Limb (tissue), 2 donors: ENCODE data around the gene SLC26A11.
"Not testable (repeated sequence)": the region's sequence is repeated elsewhere in the genome, so short reads cannot be mapped to it uniquely, and the experiment has no call there.

Source experiments
- DNase-seq, 2 donors: peaks; one replicate each; pipeline ENCODE4 v3.0.0-alpha.2; 2016; ENCODE audit errors: extremely low spot score in 2 of 2

SLC26A11 gene

DNA sequence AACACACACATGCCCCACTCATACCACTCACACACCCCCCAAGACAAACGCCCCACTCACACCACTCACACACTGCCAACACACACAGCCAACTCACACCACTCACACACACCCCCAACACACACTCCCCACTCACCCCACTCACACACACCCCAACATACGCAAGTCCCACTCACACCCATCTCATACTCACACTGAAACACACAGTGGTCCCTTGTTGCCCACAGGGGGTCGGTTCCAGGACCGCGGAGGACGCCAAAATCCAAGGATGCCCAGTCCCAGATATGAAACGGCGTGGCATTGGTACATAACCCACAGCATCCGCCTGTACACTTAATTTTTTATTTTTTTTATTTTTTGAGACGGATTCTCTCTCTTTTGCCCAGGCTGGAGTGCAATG, 61.3 kb downstream of the SLC26A11 start:
- DNase-seq, result no peak

DNA sequence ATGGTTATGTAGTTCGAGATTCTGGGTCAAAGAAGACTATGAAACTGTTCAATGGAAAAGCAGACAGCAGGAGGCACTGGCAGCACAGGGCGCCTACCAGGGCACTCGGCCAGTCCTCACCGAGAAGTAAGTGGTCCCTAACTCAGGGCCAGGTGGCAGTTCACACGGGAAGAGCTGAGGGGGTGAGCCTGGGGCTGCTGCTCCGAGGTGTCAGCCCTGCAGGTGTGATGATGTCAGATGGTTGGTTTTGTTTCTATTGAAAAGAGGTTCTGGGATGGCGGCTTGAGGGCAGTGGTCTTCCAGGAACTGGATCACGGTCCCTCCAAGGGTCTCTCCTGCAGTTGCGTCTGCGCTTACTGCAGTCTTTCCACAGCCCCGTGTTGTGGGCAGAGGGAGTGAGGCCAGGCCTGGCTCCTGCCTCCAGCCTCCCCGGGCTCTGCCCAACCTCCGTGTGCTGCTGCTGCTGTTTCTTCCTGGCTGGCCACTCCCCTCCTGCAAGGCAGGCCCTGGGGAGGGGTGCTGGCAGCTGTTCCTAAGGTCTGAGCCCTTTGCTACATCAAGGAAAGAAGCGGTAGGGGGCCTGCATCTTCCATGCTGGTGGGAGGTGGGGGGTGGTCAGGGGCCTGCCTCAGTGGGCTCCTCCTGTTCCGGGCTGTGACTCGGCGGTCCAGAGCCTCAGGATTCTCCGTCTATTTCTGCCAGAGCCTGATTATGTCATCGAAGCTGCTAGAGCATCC, 63.1 kb downstream of the SLC26A11 start:
- no peak for DNase-seq

DNA sequence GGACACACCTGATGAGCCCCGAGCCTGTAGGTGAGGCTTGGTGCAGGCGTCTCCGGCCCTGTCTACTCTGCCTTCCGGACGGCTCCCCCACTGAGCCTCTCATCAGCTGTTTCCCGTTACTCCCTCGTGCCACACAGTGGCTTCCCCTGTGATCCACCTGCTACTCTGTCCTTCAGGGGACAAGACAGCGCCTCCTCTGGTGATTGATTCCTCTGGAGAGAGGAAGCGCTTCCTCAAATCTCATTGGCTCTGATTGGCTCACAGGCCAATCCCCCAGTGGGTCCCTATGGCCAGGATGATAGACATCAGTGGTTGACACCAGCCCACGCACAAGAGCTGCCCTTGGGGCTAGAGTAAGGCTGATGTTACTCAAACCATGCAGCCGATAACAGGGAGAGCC, 64.4 kb downstream of the SLC26A11 start:
- DNase-seq, result no peak

GRCh38 chr17:80285237-80285920, 65.2 kb downstream of the SLC26A11 start:
- DNase-seq, result no peak

DNA sequence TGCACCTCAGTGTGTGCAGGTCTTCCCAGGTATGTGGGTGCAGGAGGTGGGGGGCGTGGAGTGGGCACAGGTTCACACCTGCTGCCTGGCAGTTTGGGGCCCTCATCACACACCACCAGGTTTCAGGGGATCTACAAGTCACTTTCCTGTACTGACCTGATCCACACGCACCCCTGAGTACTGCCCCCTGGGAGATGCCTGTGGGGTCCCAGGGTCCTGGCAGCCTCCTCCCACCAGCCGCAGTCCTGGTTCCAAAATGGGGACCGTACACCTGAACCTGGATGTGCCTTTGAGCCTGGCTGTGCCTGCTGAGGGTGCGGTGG, 66.4 kb downstream of the SLC26A11 start:
- no peak for DNase-seq

- no peak for DNase-seq
Observed at GRCh38 chr17:80287038-80287437, 66.8 kb downstream of the SLC26A11 start.

GRCh38 chr17:80287806-80288567, 67.8 kb downstream of the SLC26A11 start:
- no peak for DNase-seq

GRCh38 chr17:80289616-80290015, 69.4 kb downstream of the SLC26A11 start:
- no peak for DNase-seq

GRCh38 chr17:80290156-80290555, 69.9 kb downstream of the SLC26A11 start:
- no peak for DNase-seq

DNA sequence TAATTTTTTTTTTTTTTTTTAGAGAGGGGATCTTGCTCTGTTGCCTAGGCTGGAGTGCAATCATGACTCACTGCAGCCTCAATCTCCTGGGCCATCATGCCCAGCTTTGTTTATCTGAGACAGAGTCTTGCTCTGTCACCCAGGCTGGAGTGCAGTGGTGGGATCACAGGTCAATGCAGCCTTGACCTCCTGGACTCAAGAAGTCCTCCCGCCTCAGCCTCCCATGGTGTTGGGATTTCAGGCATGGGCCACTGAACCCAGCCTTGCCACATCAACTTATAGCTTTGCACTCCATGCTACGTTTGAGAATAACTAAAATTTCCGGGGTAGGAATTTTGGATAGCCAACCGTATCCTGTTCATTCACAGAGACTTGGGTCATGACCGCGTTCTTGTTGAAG, 71.0 kb downstream of the SLC26A11 start:
- no peak for DNase-seq

DNA sequence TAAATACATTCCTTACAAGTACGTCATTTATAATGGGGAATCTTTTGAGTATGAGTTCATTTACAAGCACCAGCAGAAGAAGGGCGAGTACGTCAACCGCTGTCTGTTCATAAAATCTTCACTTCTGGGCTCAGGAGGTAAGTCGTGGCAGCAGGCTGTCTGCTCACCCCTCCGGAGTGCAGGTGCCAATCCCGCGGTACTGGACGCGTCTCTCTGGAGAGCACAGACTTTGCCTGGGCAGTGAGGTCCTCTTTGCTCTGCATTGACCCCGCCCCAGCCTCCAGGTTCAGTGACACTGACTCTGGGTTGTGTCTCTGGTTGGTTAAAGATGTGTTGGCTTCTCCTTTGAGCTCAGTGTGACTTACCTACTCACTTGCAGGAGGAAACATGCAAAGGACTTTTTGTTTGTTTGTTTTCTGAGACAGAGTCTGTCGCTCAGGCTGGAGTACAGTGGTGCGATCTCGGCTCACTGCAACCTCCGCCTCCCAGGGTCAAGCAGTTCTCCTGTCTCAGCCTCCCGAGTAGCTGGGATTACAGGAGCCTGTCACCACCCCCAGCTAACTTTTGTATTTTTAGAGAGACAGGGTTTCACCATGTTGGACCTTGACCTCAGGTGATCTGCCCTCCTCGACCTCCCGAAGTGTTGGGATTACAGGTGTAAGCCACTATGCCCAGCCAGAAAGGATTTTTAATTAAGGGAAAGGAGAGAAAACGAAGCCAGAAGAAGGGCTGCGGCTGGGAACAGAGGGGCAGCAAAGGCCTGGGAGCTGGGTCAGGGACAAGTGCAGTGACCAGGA, 71.7 kb downstream of the SLC26A11 start:
- no peak for DNase-seq

DNA sequence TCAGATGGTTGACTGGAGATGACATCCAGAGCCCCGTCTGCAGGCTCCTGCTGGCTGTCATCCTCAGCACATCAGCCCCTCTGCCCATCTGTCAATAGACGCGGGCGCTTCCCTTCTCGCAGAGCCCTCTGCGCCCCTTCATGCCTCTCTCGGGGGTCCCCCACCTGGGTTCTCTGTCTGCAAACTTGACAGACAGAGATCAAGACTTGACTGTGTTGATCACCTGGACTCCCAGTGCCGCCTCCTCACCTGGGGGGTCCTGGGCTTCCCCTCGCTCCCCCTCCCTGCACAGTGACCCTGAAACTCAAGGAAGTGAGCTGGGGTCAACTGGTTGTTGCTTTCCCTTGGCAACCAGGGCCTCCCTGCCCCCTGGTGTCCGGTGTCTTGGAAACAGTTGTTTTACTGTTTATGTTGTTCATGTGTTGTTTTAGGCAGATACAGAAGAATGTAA, 72.3 kb downstream of the SLC26A11 start:
- DNase-seq, result no peak

DNA sequence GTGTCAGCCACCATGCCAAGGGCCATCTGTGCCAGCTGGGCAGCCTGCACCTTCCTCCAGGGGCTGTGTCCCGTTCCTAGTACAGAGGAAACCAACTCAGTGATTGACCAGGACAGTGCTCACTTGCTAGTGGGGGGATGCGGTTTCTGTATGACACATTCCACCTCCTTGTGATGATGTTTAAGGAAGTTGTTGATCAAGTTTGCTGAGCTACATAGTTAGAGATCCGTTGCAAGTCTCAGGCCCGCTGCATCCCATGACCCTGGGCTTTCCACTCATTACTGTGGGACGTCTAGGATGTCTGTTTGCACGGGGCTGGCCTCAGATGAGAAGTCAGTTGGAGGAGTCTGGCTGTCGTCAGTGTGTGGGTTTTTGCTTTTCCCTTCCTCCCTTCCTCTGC, 74.0 kb downstream of the SLC26A11 start:
- no peak for DNase-seq

DNA sequence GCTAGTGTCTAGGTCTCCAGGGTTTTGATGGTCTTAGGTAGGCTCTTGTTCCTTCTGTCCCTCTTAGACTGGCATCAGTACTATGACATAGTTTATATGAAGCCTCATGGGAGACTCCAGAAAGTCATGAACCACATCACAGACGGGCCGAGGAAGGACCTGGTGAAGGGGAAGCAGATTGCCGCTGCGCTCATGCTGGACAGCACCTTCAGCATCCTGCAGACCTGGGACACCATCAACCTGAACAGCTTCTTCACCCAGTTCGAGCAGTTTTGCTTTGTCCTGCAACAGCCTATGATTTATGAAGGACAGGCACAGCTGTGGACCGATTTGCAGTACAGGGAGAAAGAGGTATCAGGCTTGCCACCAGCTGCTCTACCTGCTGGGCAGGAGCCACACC, 74.4 kb downstream of the SLC26A11 start:
- DNase-seq, result no peak

DNA sequence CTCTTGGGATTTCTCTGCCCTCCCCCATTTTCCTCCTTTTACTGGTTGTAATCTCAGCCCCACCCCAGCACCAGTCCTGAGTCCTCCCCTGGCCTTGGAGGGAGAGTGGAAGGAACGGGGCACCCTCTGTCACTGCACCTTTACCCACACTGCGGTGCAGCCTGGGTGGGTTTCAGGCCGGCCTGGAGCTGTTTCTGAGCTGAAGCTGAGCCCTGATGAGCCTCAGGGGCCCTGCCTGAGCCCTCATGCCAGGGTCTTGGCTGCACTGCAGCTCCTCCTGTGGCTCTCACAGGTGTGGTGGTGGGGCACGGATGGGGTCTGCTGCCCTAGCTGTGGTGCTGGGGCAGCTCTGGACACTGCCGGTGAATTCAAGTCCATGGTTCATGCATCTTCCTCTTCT, 74.9 kb downstream of the SLC26A11 start:
- DNase-seq, result no peak

GRCh38 chr17:80295559-80295958, 75.3 kb downstream of the SLC26A11 start:
- no peak for DNase-seq

GRCh38 chr17:80296221-80296620, 76.0 kb downstream of the SLC26A11 start:
- DNase-seq, result no peak

DNA sequence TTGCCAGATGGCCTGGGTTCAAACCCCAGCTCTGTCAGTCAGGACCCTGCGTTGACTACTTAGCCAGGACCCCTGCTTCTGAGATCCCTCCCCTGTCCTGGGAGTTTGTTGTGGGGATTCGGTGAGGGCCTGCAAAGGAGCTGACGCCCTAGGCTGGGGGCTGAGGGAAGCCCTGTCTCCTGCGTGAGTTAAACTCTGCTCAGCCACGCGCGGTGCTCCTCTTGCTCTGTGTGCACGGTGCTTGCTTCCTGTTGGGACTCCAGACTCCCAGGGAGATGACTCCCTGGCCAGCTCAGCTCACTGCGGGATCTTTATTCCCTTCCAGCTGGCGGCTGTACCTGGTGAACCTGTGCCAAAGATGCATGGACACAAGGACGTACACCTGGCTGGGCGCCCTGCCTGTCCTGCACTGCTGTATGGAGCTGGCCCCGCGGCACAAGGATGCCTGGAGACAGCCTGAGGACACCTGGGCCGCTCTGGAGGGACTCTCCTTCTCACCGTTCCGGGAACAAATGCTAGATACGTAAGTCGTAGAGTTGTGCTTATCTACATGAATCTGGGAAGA, 77.9 kb downstream of the SLC26A11 start:
- DNase-seq, result no peak

GRCh38 chr17:80299350-80300100, 79.3 kb downstream of the SLC26A11 start:
- not testable (repeated sequence) for DNase-seq

- not testable (repeated sequence) for DNase-seq
Observed at GRCh38 chr17:80300756-80301155, 80.5 kb downstream of the SLC26A11 start.
